IMR-90 (cell line): ENCODE results near the gene ZC3H8.

Experiments
- POLR2A ChIP-seq: IDR thresholded peaks from 2 replicates; pipeline ENCODE4 v1.6.1; 2012; ENCODE audit warnings: mild to moderate bottlenecking, low read depth, low read length
- RFX5 ChIP-seq: IDR thresholded peaks from 2 replicates; pipeline ENCODE4 v1.8.0; 2012; ENCODE audit warnings: low read depth, mild to moderate bottlenecking, low read length, moderate library complexity

DNA sequence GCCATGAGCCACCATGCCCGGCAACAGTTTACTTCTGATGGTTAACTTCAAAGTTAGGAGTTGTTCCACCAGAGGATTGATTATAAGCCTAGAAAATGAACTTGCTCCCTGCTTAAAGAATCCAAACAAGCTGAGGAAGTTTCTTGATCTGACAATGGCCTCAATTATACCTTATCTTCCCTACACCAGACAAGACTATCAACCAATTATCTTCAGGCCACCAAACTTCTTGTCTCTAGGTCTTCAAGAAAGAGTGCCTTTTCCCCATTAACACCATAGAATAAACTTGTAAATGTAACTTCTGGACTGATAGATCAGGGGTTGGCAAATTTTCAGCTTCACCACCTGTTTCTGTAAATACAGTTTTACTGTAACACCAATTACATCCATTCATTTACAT lies 15.0 kb downstream of the ZC3H8 start:
- TF ChIP-seq POLR2A (no peak), RFX5 (no peak)
